Measurements from ENCODE around the gene ADGRG6. TPM values are rescaled to one million over a fixed set of nuclear protein-coding genes. Genes with fewer than 3 reads are reported as not detected.

ADGRG6 gene
- total and polyA plus RNA-seq, 2 donors (not counting 3 experiments of a cell fraction or from before 2014, with no cell fraction given) = 99.3 to 166 TPM

- intact Hi-C loops (cut with micrococcal nuclease) (no loop called here), dilution Hi-C loops (cut with MboI; ENCODE audit: extremely low pct_ligation_motif_present, low sequenced_read_pairs) (no loop called here)
- CTCF ChIA-PET = interaction anchor here (1.1 to 2.3 kb wide), 4 partner anchors 9 to 112 kb away, joined by 3 to 7 read pairs (median 5); no protein-coding TSS in a partner anchor
Observed at GRCh38 chr6:142276256-142276655, 25.6 kb upstream of the ADGRG6 start.

More at GRCh38 chr6:142276256-142276655, 25.6 kb upstream of the ADGRG6 start:
- no peak overlapping the region for H3K9ac ChIP-seq (replicated peaks; ENCODE audit: extremely low read depth, insufficient read depth, low read length)
- no TSS peak for BruUV-seq (replicated peaks)
- FAIRE-seq (peak; percentile 62), DNase-seq (ENCODE audit: low read depth, low spot score) (peak; percentile 55)
- TF ChIP-seq MYC (IDR thresholded peaks at IDR 0.05; ENCODE audit: low read depth, low read length) (no peak), POLR2A (IDR thresholded peaks at IDR 0.05; ENCODE audit: low read depth, low read length) (no peak), POLR2AphosphoS5 (IDR thresholded peaks at IDR 0.05; ENCODE audit: insufficient read depth, low read depth, low read length) (no peak), JUN (IDR thresholded peaks at IDR 0.05; ENCODE audit: borderline replicate concordance, insufficient read depth, insufficient read length, low read depth) (no peak), GATA2 (IDR thresholded peaks at IDR 0.05; ENCODE audit: insufficient read depth, insufficient read length, low read depth, low read length) (no peak), EZH2 (IDR thresholded peaks at IDR 0.05; ENCODE audit: borderline replicate concordance, low read depth, low read length, severe bottlenecking) (no peak), FOS (IDR thresholded peaks at IDR 0.05; ENCODE audit: borderline replicate concordance, insufficient read depth, low read length) (no peak)
- TF ChIP-seq, protein P1, sequence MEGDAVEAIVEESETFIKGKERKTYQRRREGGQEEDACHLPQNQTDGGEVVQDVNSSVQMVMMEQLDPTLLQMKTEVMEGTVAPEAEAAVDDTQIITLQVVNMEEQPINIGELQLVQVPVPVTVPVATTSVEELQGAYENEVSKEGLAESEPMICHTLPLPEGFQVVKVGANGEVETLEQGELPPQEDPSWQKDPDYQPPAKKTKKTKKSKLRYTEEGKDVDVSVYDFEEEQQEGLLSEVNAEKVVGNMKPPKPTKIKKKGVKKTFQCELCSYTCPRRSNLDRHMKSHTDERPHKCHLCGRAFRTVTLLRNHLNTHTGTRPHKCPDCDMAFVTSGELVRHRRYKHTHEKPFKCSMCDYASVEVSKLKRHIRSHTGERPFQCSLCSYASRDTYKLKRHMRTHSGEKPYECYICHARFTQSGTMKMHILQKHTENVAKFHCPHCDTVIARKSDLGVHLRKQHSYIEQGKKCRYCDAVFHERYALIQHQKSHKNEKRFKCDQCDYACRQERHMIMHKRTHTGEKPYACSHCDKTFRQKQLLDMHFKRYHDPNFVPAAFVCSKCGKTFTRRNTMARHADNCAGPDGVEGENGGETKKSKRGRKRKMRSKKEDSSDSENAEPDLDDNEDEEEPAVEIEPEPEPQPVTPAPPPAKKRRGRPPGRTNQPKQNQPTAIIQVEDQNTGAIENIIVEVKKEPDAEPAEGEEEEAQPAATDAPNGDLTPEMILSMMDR (IDR thresholded peaks at IDR 0.05; ENCODE audit: extremely low read depth in 1 of 2, insufficient read depth in 1 of 2, low read depth in 1 of 2, low read length in 2 of 2) = no peak
- TF ChIP-seq, protein P2, sequence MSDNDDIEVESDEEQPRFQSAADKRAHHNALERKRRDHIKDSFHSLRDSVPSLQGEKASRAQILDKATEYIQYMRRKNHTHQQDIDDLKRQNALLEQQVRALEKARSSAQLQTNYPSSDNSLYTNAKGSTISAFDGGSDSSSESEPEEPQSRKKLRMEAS (IDR thresholded peaks at IDR 0.05; ENCODE audit: insufficient read depth, insufficient read length) = no peak
- POLR2A ChIA-PET = no interaction called here
- H3K4me3 ChIP-seq (replicated peaks in 1 of 3; ENCODE audit: insufficient read depth in 1 of 3, low read depth in 1 of 3, low read length in 3 of 3) = no peak overlapping the region
- H2AFZ ChIP-seq (ENCODE audit: low read depth, low read length) = no peak overlapping the region
- peaks cover 5% of the 10 kb centered on the region for H3K4me1 ChIP-seq (ENCODE audit: control insufficient read depth, extremely low read depth, insufficient read depth, low read length)
- H3K79me2 ChIP-seq (ENCODE audit: control insufficient read depth, insufficient read depth, low read length) = no peaks in the 10 kb centered on the region
- H3K9me1 ChIP-seq (replicated peaks; ENCODE audit: control insufficient read depth, extremely low read depth, insufficient read depth, low read length) = no peaks in the 10 kb centered on the region
- no peaks in the 10 kb centered on the region for H3K36me3 ChIP-seq (ENCODE audit: control insufficient read depth in 2 of 2, extremely low read depth in 1 of 2, insufficient read depth in 2 of 2, low read length in 2 of 2)
- no peaks in the 10 kb centered on the region for H4K20me1 ChIP-seq (replicated peaks; ENCODE audit: control insufficient read depth, extremely low read depth, insufficient read depth, low read length)
- H3K9me3 ChIP-seq (replicated peaks; ENCODE audit: control insufficient read depth, insufficient read depth, low read length) = no peaks in the 10 kb centered on the region
- H3K4me2 ChIP-seq (ENCODE audit: insufficient read depth, low read length) = no peak overlapping the region
- no peak overlapping the region for H3K27ac ChIP-seq (ENCODE audit: insufficient read depth, low read depth, low read length)
- no peaks in the 10 kb centered on the region for H3K27me3 ChIP-seq (ENCODE audit: control insufficient read depth in 2 of 2, insufficient read depth in 2 of 2, low read length in 2 of 2)

Data from endothelial cell of umbilical vein (primary cell).